SK-N-SH treated with all-trans-retinoic acid at 6 μM for 48 hours (cell line): ENCODE data around the gene CDYL.

Source experiments
- ATAC-seq: fragments of 200-7000 bp; cut with Tn5 transposase; 3 replicates; pipeline ENCODE4 v1.9.1; 2020; ENCODE audit warnings: mild to moderate bottlenecking, moderate library complexity
- ARNTL ChIP-seq: fragments of 450-650 bp; formaldehyde crosslinking; IDR thresholded peaks from 2 replicates; pipeline ENCODE4 v1.5.0; 2020; ENCODE audit warnings: low read depth, mild to moderate bottlenecking, moderate library complexity, borderline replicate concordance
- CSDC2 ChIP-seq: fragments of 250-450 bp; sonication (Bioruptor Pico); IDR thresholded peaks from 2 replicates; pipeline ENCODE4 v1.5.0; 2020; ENCODE audit warnings: mild to moderate bottlenecking, moderate library complexity
- GLIS3 ChIP-seq: fragments of 250-450 bp; sonication (Bioruptor Pico); IDR thresholded peaks from 2 replicates; pipeline ENCODE4 v1.5.0; 2020; ENCODE audit warnings: mild to moderate bottlenecking, moderate library complexity
- OSR1 ChIP-seq: fragments of 250-450 bp; sonication (Bioruptor Pico); IDR thresholded peaks from 2 replicates; pipeline ENCODE4 v1.8.0; 2022; ENCODE audit warnings: moderate library complexity, mild to moderate bottlenecking, inconsistent platforms
- PPARA ChIP-seq: fragments of 250-450 bp; sonication (Bioruptor Pico); IDR thresholded peaks from 2 replicates; pipeline ENCODE4 v1.5.0; 2020; ENCODE audit warnings: mild to moderate bottlenecking, borderline replicate concordance
- RARB ChIP-seq: fragments of 250-450 bp; sonication (Bioruptor Pico); IDR thresholded peaks from 2 replicates; pipeline ENCODE4 v1.8.0; 2021; ENCODE audit warnings: mild to moderate bottlenecking, moderate library complexity
- SNAI2 ChIP-seq: fragments of 250-450 bp; sonication (Bioruptor Pico); IDR thresholded peaks from 2 replicates; pipeline ENCODE4 v1.5.0; 2020; ENCODE audit warnings: mild to moderate bottlenecking, moderate library complexity
- TCF4 ChIP-seq: fragments of 250-450 bp; sonication (Bioruptor Pico); IDR thresholded peaks from 2 replicates; pipeline ENCODE4 v1.8.0; 2021; ENCODE audit warnings: mild to moderate bottlenecking, moderate library complexity, borderline replicate concordance
- TOX ChIP-seq: fragments of 250-450 bp; sonication (Bioruptor Pico); IDR thresholded peaks from 2 replicates; pipeline ENCODE4 v1.8.0; 2021; ENCODE audit warnings: mild to moderate bottlenecking, moderate library complexity, borderline replicate concordance
- TSHZ2 ChIP-seq: fragments of 250-450 bp; sonication (Bioruptor Pico); IDR thresholded peaks from 2 replicates; pipeline ENCODE4 v1.5.0; 2020; ENCODE audit warnings: mild to moderate bottlenecking, moderate library complexity
- ZC3H10 ChIP-seq: fragments of 250-450 bp; sonication (Bioruptor Pico); IDR thresholded peaks from 2 replicates; pipeline ENCODE4 v1.5.1; 2021; ENCODE audit warnings: mild to moderate bottlenecking, moderate library complexity
- ZFP3 ChIP-seq: fragments of 250-450 bp; sonication (Bioruptor Pico); IDR thresholded peaks from 2 replicates; pipeline ENCODE4 v1.5.0; 2020; ENCODE audit warnings: mild to moderate bottlenecking, moderate library complexity
- ZFP30 ChIP-seq: fragments of 450-650 bp; formaldehyde crosslinking; IDR thresholded peaks from 2 replicates; pipeline ENCODE4 v1.5.0; 2022; ENCODE audit warnings: mild to moderate bottlenecking, moderate library complexity
- ZNF70 ChIP-seq: fragments of 450-650 bp; formaldehyde crosslinking; IDR thresholded peaks from 2 replicates; pipeline ENCODE4 v1.5.0; 2020; ENCODE audit warnings: mild to moderate bottlenecking, moderate library complexity
- TF ChIP-seq, protein P1 (sequence below): fragments of 250-450 bp; sonication (Bioruptor Pico); IDR thresholded peaks from 2 replicates; pipeline ENCODE4 v1.5.1; 2020; ENCODE audit warnings: low read depth, mild to moderate bottlenecking, moderate library complexity
- TF ChIP-seq, protein P2 (sequence below): fragments of 250-450 bp; sonication (Bioruptor Pico); IDR thresholded peaks from 2 replicates; pipeline ENCODE4 v1.8.0; 2021; ENCODE audit warnings: low read depth, mild to moderate bottlenecking, moderate library complexity, borderline replicate concordance
- TF ChIP-seq, protein P3 (sequence below): fragments of 250-450 bp; sonication (Bioruptor Pico); IDR thresholded peaks from 2 replicates; pipeline ENCODE4 v1.5.1; 2021; ENCODE audit warnings: mild to moderate bottlenecking, moderate library complexity

CDYL gene

GRCh38 chr6:4896401-4896800, 120.2 kb downstream of the CDYL start (continued):
- TF ChIP-seq, protein P1, sequence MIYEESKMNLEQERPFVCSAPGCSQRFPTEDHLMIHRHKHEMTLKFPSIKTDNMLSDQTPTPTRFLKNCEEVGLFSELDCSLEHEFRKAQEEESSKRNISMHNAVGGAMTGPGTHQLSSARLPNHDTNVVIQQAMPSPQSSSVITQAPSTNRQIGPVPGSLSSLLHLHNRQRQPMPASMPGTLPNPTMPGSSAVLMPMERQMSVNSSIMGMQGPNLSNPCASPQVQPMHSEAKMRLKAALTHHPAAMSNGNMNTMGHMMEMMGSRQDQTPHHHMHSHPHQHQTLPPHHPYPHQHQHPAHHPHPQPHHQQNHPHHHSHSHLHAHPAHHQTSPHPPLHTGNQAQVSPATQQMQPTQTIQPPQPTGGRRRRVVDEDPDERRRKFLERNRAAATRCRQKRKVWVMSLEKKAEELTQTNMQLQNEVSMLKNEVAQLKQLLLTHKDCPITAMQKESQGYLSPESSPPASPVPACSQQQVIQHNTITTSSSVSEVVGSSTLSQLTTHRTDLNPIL (CRISPR knock-in tag), result no peak
- TF ChIP-seq, protein P2, sequence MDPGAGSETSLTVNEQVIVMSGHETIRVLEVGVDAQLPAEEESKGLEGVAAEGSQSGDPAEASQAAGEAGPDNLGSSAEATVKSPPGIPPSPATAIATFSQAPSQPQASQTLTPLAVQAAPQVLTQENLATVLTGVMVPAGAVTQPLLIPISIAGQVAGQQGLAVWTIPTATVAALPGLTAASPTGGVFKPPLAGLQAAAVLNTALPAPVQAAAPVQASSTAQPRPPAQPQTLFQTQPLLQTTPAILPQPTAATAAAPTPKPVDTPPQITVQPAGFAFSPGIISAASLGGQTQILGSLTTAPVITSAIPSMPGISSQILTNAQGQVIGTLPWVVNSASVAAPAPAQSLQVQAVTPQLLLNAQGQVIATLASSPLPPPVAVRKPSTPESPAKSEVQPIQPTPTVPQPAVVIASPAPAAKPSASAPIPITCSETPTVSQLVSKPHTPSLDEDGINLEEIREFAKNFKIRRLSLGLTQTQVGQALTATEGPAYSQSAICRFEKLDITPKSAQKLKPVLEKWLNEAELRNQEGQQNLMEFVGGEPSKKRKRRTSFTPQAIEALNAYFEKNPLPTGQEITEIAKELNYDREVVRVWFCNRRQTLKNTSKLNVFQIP (CRISPR knock-in tag), result no peak

DNA sequence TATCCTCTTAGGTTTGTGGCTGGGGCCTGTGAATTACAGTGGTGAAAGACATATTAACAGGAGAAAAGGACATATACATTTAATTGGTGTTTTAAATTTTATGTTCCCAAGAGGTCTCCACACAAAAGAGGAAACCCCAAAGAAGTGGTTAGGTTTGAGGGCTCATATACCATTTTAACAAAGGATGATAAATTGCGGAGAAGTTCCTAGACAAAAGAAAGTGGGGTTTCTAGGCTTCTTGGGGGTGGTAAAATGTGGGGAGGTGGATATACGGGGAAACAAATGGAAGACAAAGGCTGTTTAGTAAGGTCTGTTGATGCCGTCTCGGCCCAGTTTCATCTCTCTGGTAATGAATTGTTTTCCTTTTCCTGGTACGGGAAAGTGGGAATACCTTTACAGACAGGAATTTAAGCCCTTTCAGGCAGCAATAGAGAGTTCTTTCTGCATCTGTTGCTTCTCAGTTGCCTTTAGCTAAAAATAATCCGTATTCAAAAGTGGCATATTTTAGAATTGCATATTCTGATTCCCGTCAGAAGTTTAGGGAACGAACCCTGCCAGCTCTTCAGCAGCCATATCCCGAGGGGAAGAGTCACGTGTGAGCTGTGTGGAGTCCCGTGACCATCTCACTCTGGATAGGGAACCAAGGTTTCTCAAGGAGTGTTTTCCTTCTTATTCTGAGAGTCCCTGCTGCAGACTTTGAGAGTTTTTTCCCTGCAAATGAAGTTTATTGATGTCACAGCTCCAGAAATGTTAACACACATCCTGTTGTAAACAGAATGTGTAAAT, 123.2 kb downstream of the CDYL start:
- ATAC-seq, result no peak
- TF ChIP-seq, protein P3, sequence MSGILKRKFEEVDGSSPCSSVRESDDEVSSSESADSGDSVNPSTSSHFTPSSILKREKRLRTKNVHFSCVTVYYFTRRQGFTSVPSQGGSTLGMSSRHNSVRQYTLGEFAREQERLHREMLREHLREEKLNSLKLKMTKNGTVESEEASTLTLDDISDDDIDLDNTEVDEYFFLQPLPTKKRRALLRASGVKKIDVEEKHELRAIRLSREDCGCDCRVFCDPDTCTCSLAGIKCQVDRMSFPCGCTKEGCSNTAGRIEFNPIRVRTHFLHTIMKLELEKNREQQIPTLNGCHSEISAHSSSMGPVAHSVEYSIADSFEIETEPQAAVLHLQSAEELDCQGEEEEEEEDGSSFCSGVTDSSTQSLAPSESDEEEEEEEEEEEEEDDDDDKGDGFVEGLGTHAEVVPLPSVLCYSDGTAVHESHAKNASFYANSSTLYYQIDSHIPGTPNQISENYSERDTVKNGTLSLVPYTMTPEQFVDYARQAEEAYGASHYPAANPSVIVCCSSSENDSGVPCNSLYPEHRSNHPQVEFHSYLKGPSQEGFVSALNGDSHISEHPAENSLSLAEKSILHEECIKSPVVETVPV (CRISPR knock-in tag), result no peak
- TF ChIP-seq GLIS3 (no peak), ARNTL (CRISPR knock-in tag) (no peak), CSDC2 (no peak), ZFP30 (CRISPR knock-in tag) (no peak), SNAI2 (CRISPR knock-in tag) (no peak)

- ATAC-seq, result no peak
- TF ChIP-seq ZFP3 (no peak), TOX (no peak), ZNF70 (no peak), GLIS3 (no peak), RARB (no peak), ARNTL (CRISPR knock-in tag) (no peak), ZC3H10 (CRISPR knock-in tag) (no peak), OSR1 (no peak), SNAI2 (CRISPR knock-in tag) (no peak), TCF4 (CRISPR knock-in tag) (no peak), TSHZ2 (CRISPR knock-in tag) (no peak), PPARA (no peak)
- TF ChIP-seq, protein P2 (CRISPR knock-in tag), result no peak
- TF ChIP-seq, protein P1 (CRISPR knock-in tag), result no peak
- TF ChIP-seq, protein P3 (CRISPR knock-in tag), result no peak
Measured at GRCh38 chr6:4901386-4902061, 125.3 kb downstream of the CDYL start.
